Activated CD8-positive, alpha-beta memory T cell treated with anti-CD3 and anti-CD28 coated beads, Interleukin-2, amount 50 U/mL, for 1 hour (primary cell): ENCODE data around the gene LGALS12.
"Not testable (repeated sequence)": the region's sequence is repeated elsewhere in the genome, so short reads cannot be mapped to it uniquely, and the experiment has no call there.

ENCODE experiments used
- DNase-seq: peaks from one replicate; pipeline ENCODE4 v3.0.0-alpha.2; 2020; ENCODE audit errors: extremely low read depth

Gene LGALS12

GRCh38 chr11:63532799-63533475, 27.1 kb downstream of the LGALS12 start:
- no peak for DNase-seq

- DNase-seq = no peak
Observed at GRCh38 chr11:63534076-63534475, 28.2 kb downstream of the LGALS12 start.

GRCh38 chr11:63534895-63535461, 29.1 kb downstream of the LGALS12 start:
- no peak for DNase-seq

GRCh38 chr11:63535734-63536133, 29.9 kb downstream of the LGALS12 start:
- no peak for DNase-seq

- no peak for DNase-seq
Observed at GRCh38 chr11:63536669-63537292, 30.9 kb downstream of the LGALS12 start, which contains the start of gene PLAAT4. PLAAT4 (plus strand) TSS chr11:63536808; CDS start chr11:63536869, 61 bp downstream.

- no peak for DNase-seq
Observed at GRCh38 chr11:63537293-63538101, 31.6 kb downstream of the LGALS12 start.

- not testable (repeated sequence) for DNase-seq
Observed at GRCh38 chr11:63542506-63542905, 36.6 kb downstream of the LGALS12 start.

- DNase-seq = no peak
Observed at GRCh38 chr11:63543711-63544110, 37.8 kb downstream of the LGALS12 start.

GRCh38 chr11:63547061-63547460, 41.2 kb downstream of the LGALS12 start:
- no peak for DNase-seq

GRCh38 chr11:63548178-63548577, 42.3 kb downstream of the LGALS12 start:
- no peak for DNase-seq

- no peak for DNase-seq
Observed at GRCh38 chr11:63549411-63549810, 43.5 kb downstream of the LGALS12 start.

GRCh38 chr11:63550156-63550700, 44.3 kb downstream of the LGALS12 start:
- not testable (repeated sequence) for DNase-seq

GRCh38 chr11:63551091-63551888, 45.4 kb downstream of the LGALS12 start:
- DNase-seq = no peak

GRCh38 chr11:63551889-63552266, 46.0 kb downstream of the LGALS12 start:
- no peak for DNase-seq

- DNase-seq = no peak
Observed at GRCh38 chr11:63552921-63553320, 47.0 kb downstream of the LGALS12 start.

GRCh38 chr11:63553759-63554158, 47.9 kb downstream of the LGALS12 start:
- DNase-seq = peak; percentile 42

- no peak for DNase-seq
Observed at GRCh38 chr11:63554877-63555223, 49.0 kb downstream of the LGALS12 start.

GRCh38 chr11:63556404-63557013, 50.6 kb downstream of the LGALS12 start:
- no peak for DNase-seq

- DNase-seq = no peak
Observed at GRCh38 chr11:63557570-63557969, 51.7 kb downstream of the LGALS12 start.

GRCh38 chr11:63558459-63559157, 52.7 kb downstream of the LGALS12 start:
- DNase-seq = no peak
